GM23248 (cell line): ENCODE data around the gene CREB1. TPM values are rescaled to one million over a fixed set of nuclear protein-coding genes. Genes with fewer than 3 reads are reported as not detected.
"Not testable (repeated sequence)": the region's sequence is repeated elsewhere in the genome, so short reads cannot be mapped to it uniquely, and the experiment has no call there.

ENCODE experiments used
- DNase-seq: peaks from one replicate; pipeline ENCODE4 v3.0.0-alpha.2; 2015
- H2AFZ ChIP-seq: fragments of 200-600 bp; sonication (generic); 2 replicates; pipeline ENCODE4 v1.6.1; 2016; ENCODE audit warnings: antibody characterized with exemption
- H3F3A ChIP-seq: fragments of 200-600 bp; sonication (generic); 2 replicates; pipeline ENCODE4 v1.6.1; 2016; ENCODE audit warnings: mild to moderate bottlenecking, antibody characterized with exemption, mixed run types; ENCODE audit not compliant: insufficient read depth
- H3K27ac ChIP-seq: fragments of 200-600 bp; sonication (generic); 2 replicates; pipeline ENCODE4 v1.5.1; 2016; ENCODE audit warnings: mild to moderate bottlenecking
- H3K27me3 ChIP-seq: fragments of 200-600 bp; sonication (generic); replicated peaks from 2 replicates; pipeline ENCODE4 v1.6.1; 2016; ENCODE audit warnings: mild to moderate bottlenecking; ENCODE audit not compliant: insufficient read depth
- H3K36me3 ChIP-seq: fragments of 200-600 bp; sonication (generic); 2 replicates; pipeline ENCODE4 v1.6.1; 2016; ENCODE audit warnings: low read depth, mild to moderate bottlenecking
- H3K4me1 ChIP-seq: fragments of 200-600 bp; sonication (generic); 2 replicates; pipeline ENCODE4 v1.6.1; 2016; ENCODE audit warnings: mild to moderate bottlenecking; ENCODE audit not compliant: insufficient read depth
- H3K4me2 ChIP-seq: fragments of 200-600 bp; sonication (generic); one replicate; pipeline ENCODE4 v1.6.1; 2016; ENCODE audit warnings: mild to moderate bottlenecking; ENCODE audit not compliant: unreplicated experiment
- H3K4me3 ChIP-seq: fragments of 200-600 bp; sonication (generic); 2 replicates; pipeline ENCODE4 v1.5.1; 2016; ENCODE audit warnings: mild to moderate bottlenecking
- H3K79me2 ChIP-seq: fragments of 200-600 bp; sonication (generic); 2 replicates; pipeline ENCODE4 v1.6.1; 2016; ENCODE audit warnings: mild to moderate bottlenecking; ENCODE audit not compliant: insufficient read depth
- H3K9ac ChIP-seq: fragments of 200-600 bp; sonication (generic); 2 replicates; pipeline ENCODE4 v1.6.1; 2016; ENCODE audit warnings: mild to moderate bottlenecking
- H3K9me2 ChIP-seq: fragments of 200-600 bp; sonication (generic); 2 replicates; pipeline ENCODE4 v1.6.1; 2016; ENCODE audit warnings: mixed run types, mild to moderate bottlenecking, moderate library complexity; ENCODE audit not compliant: insufficient read depth
- H3K9me3 ChIP-seq: fragments of 200-600 bp; sonication (generic); one replicate; pipeline ENCODE4 v1.6.1; 2017; ENCODE audit warnings: low read depth
- H4K20me1 ChIP-seq: fragments of 200-600 bp; sonication (generic); 2 replicates; pipeline ENCODE4 v1.6.0; 2016; ENCODE audit not compliant: insufficient read depth
- EZH2 ChIP-seq: fragments of 200-600 bp; sonication (generic); IDR thresholded peaks from 2 replicates; pipeline ENCODE4 v1.6.1; 2018; ENCODE audit warnings: antibody characterized with exemption, mild to moderate bottlenecking; ENCODE audit not compliant: insufficient read depth, poor library complexity, severe bottlenecking
- EZH2phosphoT487 ChIP-seq: fragments of 200-600 bp; sonication (generic); IDR thresholded peaks from 2 replicates; pipeline ENCODE4 v1.6.1; 2018; ENCODE audit warnings: antibody characterized with exemption, moderate library complexity, mild to moderate bottlenecking, low read depth; ENCODE audit not compliant: insufficient read depth
- WGBS, 2 experiments: methylation state at CpG; one replicate each; pipeline ENCODE4 v1.1.6; 2015 to 2017; ENCODE audit warnings: low lambda C conversion rate in 2 of 2, low coverage in 1 of 2; ENCODE audit errors: missing lambda C conversion rate in 2 of 2; 5-methylcytosine and 5-hydroxymethylcytosine counted together
- in situ Hi-C: fragments of 300-500 bp; cut with MboI; formaldehyde crosslinking; loops from 2 replicates; pipeline ENCODE4 v1.15.0; 2020
- polyA plus RNA-seq: library from polyadenylated mRNA; unstranded; fragments of >200 nt; fragmentation: Nextera tagmentation; extraction: Ambion mirVana; gene quantifications from 2 replicates; pipeline ENCODE4 v1.2.1, GENCODE V29; 2016
- total RNA-seq: library from RNA; depleted of rRNA; stranded (reverse); fragments of >200 nt; shearing (Covaris generic); gene quantifications from 2 replicates; pipeline ENCODE4 v1.2.3, GENCODE V29; 2014; rRNA removed

The CREB1 gene
- total and polyA plus RNA-seq, 2 experiments from 2014 or later: 37.7 to 71.8 TPM

DNA sequence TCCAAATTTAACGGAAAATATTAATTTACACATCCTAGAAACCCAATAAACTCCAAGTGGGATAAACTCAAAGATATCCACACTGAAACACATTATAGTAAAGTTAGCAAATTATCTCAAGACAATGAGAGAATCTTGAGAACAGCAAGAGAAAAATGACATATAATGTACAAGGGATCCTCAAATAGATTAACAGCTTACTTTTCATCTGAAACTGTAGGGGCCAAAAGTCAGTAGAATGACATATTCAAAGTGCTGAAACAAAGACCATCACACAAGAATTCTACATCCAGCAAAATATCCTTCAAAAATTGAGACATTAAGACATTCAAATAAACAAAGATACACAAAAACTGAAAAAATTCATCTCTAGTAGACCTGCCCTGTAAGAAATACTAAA, 114.1 kb downstream of the CREB1 start:
- no peak overlapping the region for H3K27ac ChIP-seq
- no peaks in the 10 kb centered on the region for H3K4me1 ChIP-seq
- WGBS, 2 experiments: 73 to 96% methylated on average over 1 of the region's 1 CpG
- H3F3A ChIP-seq: no peaks in the 10 kb centered on the region
- H3K36me3 ChIP-seq: no peaks in the 10 kb centered on the region
- no peaks in the 10 kb centered on the region for H3K79me2 ChIP-seq
- H3K9me2 ChIP-seq: no peaks in the 10 kb centered on the region
- no peaks in the 10 kb centered on the region for H3K9me3 ChIP-seq
- in situ Hi-C loops: no loop called here
- H3K4me2 ChIP-seq: no peak overlapping the region
- H3K27me3 ChIP-seq: no peaks in the 10 kb centered on the region; the same call in 1 of the 2 replicates
- no peaks in the 10 kb centered on the region for H4K20me1 ChIP-seq
- no peak for DNase-seq
- H2AFZ ChIP-seq: no peak overlapping the region
- no peak for TF ChIP-seq EZH2phosphoT487
- TF ChIP-seq EZH2: no peak
- no peak overlapping the region for H3K9ac ChIP-seq
- H3K4me3 ChIP-seq: no peak overlapping the region

DNA sequence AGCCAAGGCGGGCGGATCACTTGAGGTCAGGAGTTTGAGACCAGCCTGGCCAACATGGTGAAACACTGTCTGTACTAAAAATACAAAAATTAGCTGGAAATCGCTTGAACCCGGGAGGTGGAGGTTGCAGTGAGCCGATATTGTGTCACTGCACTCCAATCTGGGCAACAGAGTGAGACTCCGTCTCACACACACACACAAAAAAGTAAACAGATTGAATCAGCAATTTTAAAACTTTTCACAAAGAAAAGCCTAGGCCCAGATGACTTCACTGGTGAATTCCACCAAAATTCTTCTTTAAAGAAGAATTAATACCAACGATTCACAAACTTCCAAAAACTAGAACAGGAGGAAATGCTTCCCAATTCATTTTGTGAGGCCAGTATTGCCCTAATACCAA, 116.8 kb downstream of the CREB1 start:
- DNase-seq, H3K9me3 ChIP-seq, H3K79me2 ChIP-seq, H3K27ac ChIP-seq, H4K20me1 ChIP-seq, H3K36me3 ChIP-seq, H3F3A ChIP-seq, H3K9me2 ChIP-seq, in situ Hi-C loops, H2AFZ ChIP-seq, H3K4me3 ChIP-seq, H3K9ac ChIP-seq, H3K4me2 ChIP-seq, H3K27me3 ChIP-seq, H3K4me1 ChIP-seq: not testable (repeated sequence)
- WGBS, 2 experiments: 71 to 79% methylated on average over 7 of the region's 7 CpGs

Other genes with a start within 250 kb of the CREB1 start
- 22.0 and 23.3 TPM in 2 replicates for gene METTL21A, start 95.4 kb downstream of the CREB1 start, total RNA-seq
- gene METTL21A, start 95.4 kb downstream of the CREB1 start, polyA plus RNA-seq: 21.3 and 22.0 TPM in 2 replicates
- gene CCNYL1, start 181.7 kb downstream of the CREB1 start, total RNA-seq: 12.5 and 14.9 TPM in 2 replicates
- 12.7 and 16.4 TPM in 2 replicates for gene CCNYL1, start 181.7 kb downstream of the CREB1 start, polyA plus RNA-seq
- under 0.01 and 0.13 TPM in 2 replicates for gene FZD5, start 239.9 kb downstream of the CREB1 start, total RNA-seq
- 0.13 and 0.15 TPM in 2 replicates for gene FZD5, start 239.9 kb downstream of the CREB1 start, polyA plus RNA-seq